Measurements from ENCODE around the gene TSR2.

DNA sequence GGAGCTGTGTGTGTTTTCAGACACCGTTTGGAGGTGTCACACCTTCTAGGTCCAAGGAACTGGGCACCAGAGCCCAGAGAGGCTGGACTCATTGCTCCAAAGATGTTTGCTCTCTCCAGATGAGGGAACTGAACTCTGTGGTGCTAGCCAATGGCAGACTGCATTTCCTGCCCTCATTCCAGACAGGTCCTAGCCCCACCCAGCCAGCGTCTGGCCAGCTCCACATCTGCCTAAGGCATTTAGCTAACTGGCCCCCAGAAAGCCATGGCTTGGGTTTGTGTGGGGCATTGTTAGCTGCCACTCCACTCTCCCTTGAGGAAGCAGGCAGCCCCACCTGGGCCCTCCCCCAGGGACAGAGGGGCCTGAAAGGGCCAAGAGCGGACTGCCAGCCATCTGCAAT, 44.5 kb downstream of the TSR2 start:
- no peak for TF ChIP-seq POLR2A (IDR thresholded peaks at IDR 0.05; ENCODE audit: low read length)
- no peak for TF ChIP-seq GATA1 (IDR thresholded peaks at IDR 0.05; ENCODE audit: low read depth, low read length)

Measured in erythroblast (primary cell).